HK-2 (cell line): Measurements from ENCODE around the gene ELP4.
"Not testable (repeated sequence)": the region's sequence is repeated elsewhere in the genome, so short reads cannot be mapped to it uniquely, and the experiment has no call there.

Experiments used
- DNase-seq: peaks from one replicate; pipeline ENCODE4 v3.0.0-alpha.2; 2018; ENCODE audit not compliant: unreplicated experiment

ELP4 gene

GRCh38 chr11:31646216-31646615 lies 136.6 kb downstream of the ELP4 start:
- DNase-seq: no peak

- no peak for DNase-seq
These were observed 139.8 kb downstream of the ELP4 start for GRCh38 chr11:31649129-31649966.

- DNase-seq: no peak
These were observed 141.6 kb downstream of the ELP4 start for GRCh38 chr11:31651208-31651607.

- DNase-seq: no peak
These were observed 142.3 kb downstream of the ELP4 start for GRCh38 chr11:31651822-31652221.

- no peak for DNase-seq
These were observed 143.0 kb downstream of the ELP4 start for GRCh38 chr11:31652528-31652927.

- DNase-seq: peak; percentile 56
These were observed 145.9 kb downstream of the ELP4 start for GRCh38 chr11:31655483-31655882.

GRCh38 chr11:31656051-31656450 lies 146.5 kb downstream of the ELP4 start:
- no peak for DNase-seq

- no peak for DNase-seq
These were observed 147.5 kb downstream of the ELP4 start for GRCh38 chr11:31657091-31657490.

GRCh38 chr11:31664129-31664528 lies 154.6 kb downstream of the ELP4 start:
- no peak for DNase-seq

GRCh38 chr11:31664954-31665353 lies 155.4 kb downstream of the ELP4 start:
- no peak for DNase-seq

GRCh38 chr11:31671681-31672080 lies 162.1 kb downstream of the ELP4 start:
- DNase-seq: no peak

GRCh38 chr11:31673108-31673507 lies 163.5 kb downstream of the ELP4 start:
- DNase-seq: not testable (repeated sequence)

GRCh38 chr11:31676280-31676982 lies 166.9 kb downstream of the ELP4 start:
- DNase-seq: no peak

GRCh38 chr11:31680770-31681169 lies 171.2 kb downstream of the ELP4 start:
- no peak for DNase-seq

- no peak for DNase-seq
These were observed 177.7 kb downstream of the ELP4 start for GRCh38 chr11:31687256-31687655.

- no peak for DNase-seq
These were observed 178.3 kb downstream of the ELP4 start for GRCh38 chr11:31687861-31688260.

GRCh38 chr11:31689559-31689958 lies 180.0 kb downstream of the ELP4 start:
- no peak for DNase-seq

GRCh38 chr11:31690041-31690440 lies 180.5 kb downstream of the ELP4 start:
- no peak for DNase-seq

- DNase-seq: no peak
These were observed 180.9 kb downstream of the ELP4 start for GRCh38 chr11:31690516-31690915.

GRCh38 chr11:31692466-31692865 lies 182.9 kb downstream of the ELP4 start:
- DNase-seq: no peak

- DNase-seq: not testable (repeated sequence)
These were observed 187.5 kb downstream of the ELP4 start for GRCh38 chr11:31697049-31697448.

- no peak for DNase-seq
These were observed 189.5 kb downstream of the ELP4 start for GRCh38 chr11:31699066-31699465.

GRCh38 chr11:31702966-31703365 lies 193.4 kb downstream of the ELP4 start:
- peak; percentile 13 for DNase-seq
